ENCODE measurements around the gene CLIP2.

GRCh38 chr7:74418538-74418937 is 129.3 kb downstream of the CLIP2 start:
- TF ChIP-seq, protein P1, sequence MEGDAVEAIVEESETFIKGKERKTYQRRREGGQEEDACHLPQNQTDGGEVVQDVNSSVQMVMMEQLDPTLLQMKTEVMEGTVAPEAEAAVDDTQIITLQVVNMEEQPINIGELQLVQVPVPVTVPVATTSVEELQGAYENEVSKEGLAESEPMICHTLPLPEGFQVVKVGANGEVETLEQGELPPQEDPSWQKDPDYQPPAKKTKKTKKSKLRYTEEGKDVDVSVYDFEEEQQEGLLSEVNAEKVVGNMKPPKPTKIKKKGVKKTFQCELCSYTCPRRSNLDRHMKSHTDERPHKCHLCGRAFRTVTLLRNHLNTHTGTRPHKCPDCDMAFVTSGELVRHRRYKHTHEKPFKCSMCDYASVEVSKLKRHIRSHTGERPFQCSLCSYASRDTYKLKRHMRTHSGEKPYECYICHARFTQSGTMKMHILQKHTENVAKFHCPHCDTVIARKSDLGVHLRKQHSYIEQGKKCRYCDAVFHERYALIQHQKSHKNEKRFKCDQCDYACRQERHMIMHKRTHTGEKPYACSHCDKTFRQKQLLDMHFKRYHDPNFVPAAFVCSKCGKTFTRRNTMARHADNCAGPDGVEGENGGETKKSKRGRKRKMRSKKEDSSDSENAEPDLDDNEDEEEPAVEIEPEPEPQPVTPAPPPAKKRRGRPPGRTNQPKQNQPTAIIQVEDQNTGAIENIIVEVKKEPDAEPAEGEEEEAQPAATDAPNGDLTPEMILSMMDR (IDR thresholded peaks at IDR 0.05) = no peak
- TF ChIP-seq POLR2A (IDR thresholded peaks at IDR 0.05) = no peak

Data from esophagus squamous epithelium (tissue), 4 donors.